Breast epithelium (tissue), 3 donors: ENCODE measurements around the gene KANSL3.

ENCODE experiments used
- POLR2A ChIP-seq: fragments of 450-650 bp; IDR thresholded peaks from one replicate; pipeline ENCODE4 v1.6.1; 2016; ENCODE audit warnings: antibody characterized with exemption, mild to moderate bottlenecking, moderate library complexity
- TF ChIP-seq, protein P1 (sequence below), 3 donors: fragments of 450-650 bp; IDR thresholded peaks; one replicate each; pipeline ENCODE4 v1.5.1; 2016 to 2017; ENCODE audit warnings: antibody characterized with exemption in 3 of 3, mild to moderate bottlenecking in 3 of 3, moderate library complexity in 3 of 3

DNA sequence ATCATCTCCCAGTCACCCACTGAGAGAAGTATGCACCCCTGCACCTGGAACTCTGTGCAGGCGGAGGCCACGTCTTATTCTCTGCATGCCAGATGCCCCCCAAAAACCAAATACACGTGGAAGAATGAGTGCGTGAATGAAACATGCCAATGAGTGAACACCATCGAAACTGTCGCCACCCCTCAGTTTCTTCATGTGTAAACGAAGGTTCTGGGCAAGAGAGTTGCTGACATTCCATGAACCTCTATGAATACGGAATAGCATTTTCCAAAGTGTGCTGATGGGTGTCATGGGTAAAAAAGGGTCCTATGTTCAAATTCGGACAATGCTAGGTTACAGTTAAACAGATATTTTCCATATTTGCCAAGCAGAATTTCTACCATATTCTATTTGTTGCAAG, 24.2 kb upstream of the KANSL3 start:
- TF ChIP-seq, protein P1, sequence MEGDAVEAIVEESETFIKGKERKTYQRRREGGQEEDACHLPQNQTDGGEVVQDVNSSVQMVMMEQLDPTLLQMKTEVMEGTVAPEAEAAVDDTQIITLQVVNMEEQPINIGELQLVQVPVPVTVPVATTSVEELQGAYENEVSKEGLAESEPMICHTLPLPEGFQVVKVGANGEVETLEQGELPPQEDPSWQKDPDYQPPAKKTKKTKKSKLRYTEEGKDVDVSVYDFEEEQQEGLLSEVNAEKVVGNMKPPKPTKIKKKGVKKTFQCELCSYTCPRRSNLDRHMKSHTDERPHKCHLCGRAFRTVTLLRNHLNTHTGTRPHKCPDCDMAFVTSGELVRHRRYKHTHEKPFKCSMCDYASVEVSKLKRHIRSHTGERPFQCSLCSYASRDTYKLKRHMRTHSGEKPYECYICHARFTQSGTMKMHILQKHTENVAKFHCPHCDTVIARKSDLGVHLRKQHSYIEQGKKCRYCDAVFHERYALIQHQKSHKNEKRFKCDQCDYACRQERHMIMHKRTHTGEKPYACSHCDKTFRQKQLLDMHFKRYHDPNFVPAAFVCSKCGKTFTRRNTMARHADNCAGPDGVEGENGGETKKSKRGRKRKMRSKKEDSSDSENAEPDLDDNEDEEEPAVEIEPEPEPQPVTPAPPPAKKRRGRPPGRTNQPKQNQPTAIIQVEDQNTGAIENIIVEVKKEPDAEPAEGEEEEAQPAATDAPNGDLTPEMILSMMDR (IDR thresholded peaks at IDR 0.05) = no peak
- no peak for TF ChIP-seq POLR2A
